Osteocyte (in vitro differentiated cells): ENCODE data around the gene IFNL1. TPM values are rescaled to one million over a fixed set of nuclear protein-coding genes. Genes with fewer than 3 reads are reported as not detected.
"Not testable (repeated sequence)": the region's sequence is repeated elsewhere in the genome, so short reads cannot be mapped to it uniquely, and the experiment has no call there.

ENCODE experiments used
- DNase-seq: peaks from one replicate; pipeline ENCODE4 v3.0.0; 2021; ENCODE audit warnings: mixed read lengths; ENCODE audit not compliant: unreplicated experiment; ENCODE audit errors: extremely low spot score
- H3K27ac Mint-ChIP-seq: one replicate; pipeline ENCODE4 v1.8.0; 2021; ENCODE audit warnings: mild to moderate bottlenecking, mixed read lengths; ENCODE audit not compliant: unreplicated experiment
- H3K27me3 Mint-ChIP-seq: one replicate; pipeline ENCODE4 v1.8.0; 2021; ENCODE audit warnings: mixed read lengths; ENCODE audit not compliant: unreplicated experiment
- H3K36me3 Mint-ChIP-seq: one replicate; pipeline ENCODE4 v1.8.0; 2021; ENCODE audit warnings: mixed read lengths; ENCODE audit not compliant: unreplicated experiment
- H3K4me1 Mint-ChIP-seq: one replicate; pipeline ENCODE4 v1.8.0; 2021; ENCODE audit warnings: mixed read lengths; ENCODE audit not compliant: unreplicated experiment
- H3K4me3 Mint-ChIP-seq: one replicate; pipeline ENCODE4 v1.8.0; 2021; ENCODE audit warnings: mild to moderate bottlenecking, moderate library complexity, mixed read lengths; ENCODE audit not compliant: unreplicated experiment
- H3K9me3 Mint-ChIP-seq: one replicate; pipeline ENCODE4 v1.8.0; 2021; ENCODE audit warnings: mixed read lengths; ENCODE audit not compliant: unreplicated experiment
- total RNA-seq: library from RNA; stranded (reverse); gene quantifications from 2 replicates; pipeline ENCODE4 v1.2.1, GENCODE V29; 2021
- TF ChIP-seq, protein P1 (sequence below): fragments of 200-600 bp; sonication (generic); IDR thresholded peaks from 2 replicates; pipeline ENCODE4 v1.5.0; 2021; ENCODE audit warnings: antibody characterized with exemption, mild to moderate bottlenecking, moderate library complexity

IFNL1 gene
- total RNA-seq, 1 donor from 2014 or later = not detected

DNA sequence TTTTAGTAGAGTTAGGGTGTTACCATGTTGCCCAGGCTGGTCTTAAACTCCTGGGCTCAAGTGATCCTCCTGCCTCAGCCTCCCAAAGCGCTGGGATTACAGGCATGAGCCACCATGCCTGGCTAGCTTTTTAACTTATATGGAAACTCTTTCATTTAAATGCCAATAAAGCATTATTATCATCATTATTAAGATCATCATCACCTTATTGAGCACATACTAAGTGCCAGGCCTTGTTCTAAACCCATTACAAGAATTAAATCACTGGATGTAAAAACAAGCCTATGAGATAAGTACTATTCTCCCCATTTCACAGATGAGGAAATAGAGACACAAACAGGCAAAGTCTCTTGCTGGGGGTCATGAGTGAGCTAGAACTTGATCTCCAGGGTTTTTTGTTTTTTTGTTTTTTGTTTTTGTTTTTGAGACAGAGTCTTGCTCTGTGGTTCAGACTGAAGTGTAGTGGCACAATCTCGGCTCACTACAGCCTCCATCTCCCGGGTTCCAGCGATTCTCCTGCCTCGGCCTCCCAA lies 38.3 kb downstream of the IFNL1 start:
- Mint-ChIP-seq H3K27me3 (peaks cover 7% of the 10 kb centered on the region), H3K4me1 (no peaks in the 10 kb centered on the region)

DNA sequence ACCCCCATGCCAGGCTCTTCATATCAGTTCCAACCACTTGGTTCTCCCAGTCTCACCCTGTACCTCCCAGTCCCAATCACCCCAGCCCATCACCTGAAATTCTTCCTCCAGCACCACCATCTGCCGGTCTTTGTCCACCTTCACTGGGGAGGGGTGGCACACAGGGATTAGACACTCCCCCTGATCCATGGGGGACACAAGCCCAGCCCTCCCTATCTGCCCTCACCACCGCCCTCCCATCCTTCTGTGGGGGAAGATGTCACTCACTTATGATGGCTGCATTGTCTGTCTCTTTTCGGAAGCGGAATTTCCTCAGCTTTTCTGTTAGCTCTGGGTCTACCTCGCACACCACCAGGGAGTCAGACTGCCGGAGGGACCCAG lies 39.0 kb downstream of the IFNL1 start:
- H3K9me3 Mint-ChIP-seq = no peaks in the 10 kb centered on the region
- no peak for DNase-seq
- no peak overlapping the region for H3K4me3 Mint-ChIP-seq
- no peaks in the 10 kb centered on the region for H3K36me3 Mint-ChIP-seq
- H3K27me3 Mint-ChIP-seq = peaks cover 7% of the 10 kb centered on the region
- no peak overlapping the region for H3K27ac Mint-ChIP-seq
- H3K4me1 Mint-ChIP-seq = no peaks in the 10 kb centered on the region
- TF ChIP-seq, protein P1, sequence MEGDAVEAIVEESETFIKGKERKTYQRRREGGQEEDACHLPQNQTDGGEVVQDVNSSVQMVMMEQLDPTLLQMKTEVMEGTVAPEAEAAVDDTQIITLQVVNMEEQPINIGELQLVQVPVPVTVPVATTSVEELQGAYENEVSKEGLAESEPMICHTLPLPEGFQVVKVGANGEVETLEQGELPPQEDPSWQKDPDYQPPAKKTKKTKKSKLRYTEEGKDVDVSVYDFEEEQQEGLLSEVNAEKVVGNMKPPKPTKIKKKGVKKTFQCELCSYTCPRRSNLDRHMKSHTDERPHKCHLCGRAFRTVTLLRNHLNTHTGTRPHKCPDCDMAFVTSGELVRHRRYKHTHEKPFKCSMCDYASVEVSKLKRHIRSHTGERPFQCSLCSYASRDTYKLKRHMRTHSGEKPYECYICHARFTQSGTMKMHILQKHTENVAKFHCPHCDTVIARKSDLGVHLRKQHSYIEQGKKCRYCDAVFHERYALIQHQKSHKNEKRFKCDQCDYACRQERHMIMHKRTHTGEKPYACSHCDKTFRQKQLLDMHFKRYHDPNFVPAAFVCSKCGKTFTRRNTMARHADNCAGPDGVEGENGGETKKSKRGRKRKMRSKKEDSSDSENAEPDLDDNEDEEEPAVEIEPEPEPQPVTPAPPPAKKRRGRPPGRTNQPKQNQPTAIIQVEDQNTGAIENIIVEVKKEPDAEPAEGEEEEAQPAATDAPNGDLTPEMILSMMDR = no peak

More for the DNA sequence above, 38.3 kb downstream of the IFNL1 start:
- Mint-ChIP-seq H3K9me3 (no peaks in the 10 kb centered on the region), H3K4me3 (no peak overlapping the region), H3K36me3 (no peaks in the 10 kb centered on the region), H3K27ac (no peak overlapping the region)
- TF ChIP-seq, protein P1 = no peak
- DNase-seq = no peak

DNA sequence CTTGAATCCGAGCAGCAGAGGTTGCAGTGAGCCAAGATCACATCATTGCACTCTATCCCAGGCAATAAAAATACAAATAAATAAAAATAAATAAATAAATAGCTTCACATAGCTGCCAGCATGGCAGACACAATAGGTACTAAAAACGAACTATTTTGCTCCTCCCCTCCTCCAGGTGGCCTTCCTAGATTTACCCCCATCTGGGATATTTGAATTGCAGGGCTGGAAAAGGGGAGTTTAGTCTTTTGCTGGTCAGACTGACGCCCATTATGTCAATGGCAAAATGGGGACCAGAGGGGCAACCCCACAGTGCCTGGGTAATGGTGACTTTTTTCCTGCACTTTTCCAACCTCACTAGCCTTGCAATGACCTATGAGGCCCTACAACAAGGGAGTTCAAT lies 40.3 kb downstream of the IFNL1 start:
- no peaks in the 10 kb centered on the region for H3K36me3 Mint-ChIP-seq
- H3K27me3 Mint-ChIP-seq = peaks cover 7% of the 10 kb centered on the region
- TF ChIP-seq, protein P1 = no peak
- H3K4me1 Mint-ChIP-seq = peaks cover 9% of the 10 kb centered on the region
- no peak overlapping the region for H3K27ac Mint-ChIP-seq
- H3K4me3 Mint-ChIP-seq = no peak overlapping the region
- DNase-seq = no peak
- no peaks in the 10 kb centered on the region for H3K9me3 Mint-ChIP-seq

DNA sequence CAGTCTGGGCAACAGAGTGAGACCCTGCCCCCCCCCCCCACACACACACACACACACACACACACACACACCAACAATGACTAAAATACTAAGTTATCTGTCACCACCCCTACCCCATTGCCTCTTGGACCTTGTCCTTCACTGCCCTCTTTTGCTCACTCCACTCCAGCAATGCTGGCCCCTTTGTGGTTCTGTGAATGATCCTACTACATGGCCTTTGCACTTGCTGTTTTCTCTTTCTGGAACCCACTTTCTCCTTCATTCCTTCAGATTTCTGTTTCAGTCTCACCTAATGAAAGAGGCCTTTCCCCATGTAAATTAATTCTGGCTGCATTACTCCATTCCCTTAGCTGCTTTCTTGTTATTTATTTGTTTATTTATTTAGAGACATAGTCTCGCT lies 43.5 kb downstream of the IFNL1 start:
- Mint-ChIP-seq H3K4me1 (peaks cover 29% of the 10 kb centered on the region), H3K36me3 (no peaks in the 10 kb centered on the region), H3K27ac (no peak overlapping the region), H3K4me3 (no peak overlapping the region), H3K27me3 (peaks cover 5% of the 10 kb centered on the region), H3K9me3 (no peaks in the 10 kb centered on the region)
- no peak for DNase-seq
- TF ChIP-seq, protein P1 = no peak

DNA sequence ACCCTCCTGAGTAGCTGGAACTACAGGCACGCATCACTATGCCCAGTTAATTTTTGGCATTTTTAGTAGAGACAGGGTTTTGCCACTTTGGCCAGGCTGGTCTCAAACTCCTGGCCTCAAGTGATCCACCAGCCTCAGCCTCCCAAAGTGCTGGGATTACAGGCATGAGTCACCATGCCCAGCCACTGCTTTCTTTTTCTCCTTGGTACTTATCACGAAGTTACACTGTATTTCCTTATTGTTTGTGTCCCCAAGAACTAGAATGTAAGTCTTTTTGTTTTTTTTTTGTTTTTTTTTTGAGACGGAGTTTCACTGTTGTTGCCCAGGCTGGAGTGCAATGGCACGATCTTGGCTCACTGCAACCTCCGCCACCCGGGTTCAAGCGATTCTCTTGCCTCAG lies 43.9 kb downstream of the IFNL1 start:
- not testable (repeated sequence) for H3K4me3 Mint-ChIP-seq, H3K27ac Mint-ChIP-seq, H3K36me3 Mint-ChIP-seq, H3K27me3 Mint-ChIP-seq, H3K9me3 Mint-ChIP-seq, DNase-seq
- H3K4me1 Mint-ChIP-seq = peaks cover 34% of the 10 kb centered on the region
